ENCODE measurements around the gene SYCN. TPM values are rescaled to one million over a fixed set of nuclear protein-coding genes. Genes with fewer than 3 reads are reported as not detected.

SYCN gene
- total RNA-seq, 1 donor from 2014 or later: not detected

Other genes with a start within 250 kb of the SYCN start
- gene FBXO17, start 228.5 kb downstream of the SYCN start, total RNA-seq: 40.2 to 44.9 TPM (median 40.6 TPM) in 3 replicates
- 4.6 to 7.4 TPM (median 6.7 TPM) in 3 replicates for gene FBXO27, start 171.7 kb downstream of the SYCN start, total RNA-seq
- not detected in 3 replicates for gene ACP7, start 119.9 kb downstream of the SYCN start, total RNA-seq
- gene PAK4, start 78.5 kb downstream of the SYCN start, total RNA-seq: 12.3 to 16.7 TPM (median 14.4 TPM) in 3 replicates
- not detected in 3 replicates for gene NCCRP1, start 7.3 kb downstream of the SYCN start, total RNA-seq
- not detected in 3 replicates for gene IFNL3, start 40.7 kb upstream of the SYCN start, total RNA-seq
- gene IFNL4, start 44.6 kb upstream of the SYCN start, total RNA-seq: not detected in 3 replicates
- not detected in 3 replicates for gene IFNL2, start 64.1 kb upstream of the SYCN start, total RNA-seq
- not detected in 3 replicates for gene IFNL1, start 92.1 kb upstream of the SYCN start, total RNA-seq
- gene LRFN1, start 116.6 kb upstream of the SYCN start, total RNA-seq: 1.7 to 2.0 TPM (median 1.7 TPM) in 3 replicates
- gene GMFG, start 131.8 kb upstream of the SYCN start, total RNA-seq: not detected in 3 replicates
- gene SAMD4B, start 138.2 kb upstream of the SYCN start, total RNA-seq: 77.3 to 82.9 TPM (median 81.1 TPM) in 3 replicates
- 32.2 to 39.7 TPM (median 32.5 TPM) in 3 replicates for gene PAF1, start 186.8 kb upstream of the SYCN start, total RNA-seq
- gene MED29, start 187.1 kb upstream of the SYCN start, total RNA-seq: 27.0 to 31.1 TPM (median 28.7 TPM) in 3 replicates
- gene ZFP36, start 202.6 kb upstream of the SYCN start, total RNA-seq: 30.2 to 55.7 TPM (median 46.3 TPM) in 3 replicates
- 108 to 154 TPM (median 150 TPM) in 3 replicates for gene PLEKHG2, start 208.4 kb upstream of the SYCN start, total RNA-seq
- gene RPS16, start 231.7 kb upstream of the SYCN start, total RNA-seq: 1,022 to 1,375 TPM (median 1,065 TPM) in 3 replicates
- gene SUPT5H, start 241.3 kb upstream of the SYCN start, total RNA-seq: 106 to 120 TPM (median 108 TPM) in 3 replicates

Measured in chondrocyte (in vitro differentiated cells).